H1 (cell line): ENCODE data around the gene PNLDC1. TPM values are rescaled to one million over a fixed set of nuclear protein-coding genes. Genes with fewer than 3 reads are reported as not detected.

Source experiments
- PHF8 ChIP-seq: fragments of 200-600 bp; sonication (generic); conservative IDR thresholded peaks from 2 replicates; pipeline ENCODE4 v1.7.1; 2012; ENCODE audit warnings: low read depth, mild to moderate bottlenecking, inconsistent platforms, low read length, moderate library complexity
- TEAD4 ChIP-seq: IDR thresholded peaks from 2 replicates; pipeline ENCODE4 v1.6.1; 2012; ENCODE audit warnings: low read depth, low read length, inconsistent platforms, mixed read lengths
- polyA plus RNA-seq, 7 experiments: library from polyadenylated mRNA; depleted of rRNA in 3 of 7; stranded (reverse) in 5 of 7; unstranded in 2 of 7; fragments of >200 nt in 5 of 7; fragments of 200-250 nt in 2 of 7; gene quantifications; 1 replicate in 5 of 7; 2 replicates in 1 of 7; 4 replicates in 1 of 7; pipeline versions ENCODE4 v1.2.1 to v1.2.3, GENCODE V29; 2011 to 2013; ENCODE audit warnings: missing spikeins in 2 of 7, mixed read lengths in 2 of 7
- total RNA-seq: library from RNA; stranded (reverse); fragmentation: NEBNext Ultra II Directional; extraction: Animal tissue kit (Norgen Biotek cat#: 25700); gene quantifications from 2 replicates; pipeline ENCODE4 v1.2.1, GENCODE V29; 2021

PNLDC1 gene
- total and polyA plus RNA-seq, 2 of the 8 experiments (the other 6 are each of a cell fraction or from before 2014, with no cell fraction given), result 0.15 to 0.34 TPM

DNA sequence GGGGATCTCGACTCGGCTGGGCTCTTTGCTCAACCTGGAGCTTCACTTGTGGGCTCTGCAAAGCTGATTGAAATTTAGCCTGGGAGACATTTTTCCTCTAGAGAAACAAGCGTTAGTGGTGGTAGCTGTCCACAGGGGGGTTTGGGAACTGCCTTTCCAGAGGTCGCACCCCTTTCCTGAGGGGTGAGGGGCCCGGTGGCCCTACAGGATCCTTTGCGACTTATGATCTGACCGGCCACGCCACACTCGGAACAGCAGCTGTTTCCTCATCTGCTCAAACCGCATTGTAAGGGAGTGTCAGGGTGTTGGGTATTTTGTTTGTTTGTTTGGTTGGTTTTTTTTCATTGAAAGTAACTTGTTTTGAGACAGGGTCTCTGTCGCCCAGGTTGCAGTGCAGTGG lies 21.0 kb downstream of the PNLDC1 start (continued):
- TF ChIP-seq TEAD4, result no peak
- no peak for TF ChIP-seq PHF8
